IMR-90 (cell line): ENCODE data around the gene SVEP1. TPM values are rescaled to one million over a fixed set of nuclear protein-coding genes. Genes with fewer than 3 reads are reported as not detected.

ENCODE experiments used
- ATAC-seq: fragments of 200-7000 bp; cut with Tn5 transposase; 2 replicates; pipeline ENCODE4 v1.9.1; 2020; ENCODE audit warnings: low read depth, mild to moderate bottlenecking, moderate library complexity
- BruUV-seq: library from RNA; stranded (reverse); fragments of 400-500 nt; replicated peaks from 2 replicates; lab custom pipeline; 2021; lab: Mats Ljungman, UMichigan
- CTCF ChIA-PET: fragments of 300-600 bp; formaldehyde crosslinking; extraction: SDS; loops from one replicate; lab custom pipeline; 2021; ENCODE audit warnings: antibody characterized with exemption; lab: Yijun Ruan, JAX
- POLR2A ChIA-PET: fragments of 300-600 bp; sonication (Branson Sonifier 250); formaldehyde crosslinking; loops from one replicate; lab custom pipeline; 2022; ENCODE audit warnings: antibody characterized with exemption; ENCODE audit not compliant: unreplicated experiment; lab: Charles Lee
- DNase-seq: peaks from one replicate; pipeline ENCODE4 v3.0.0; 2013
- H2AFZ ChIP-seq: replicated peaks from 2 replicates; pipeline ENCODE3; 2013; ENCODE audit warnings: low read length, mild to moderate bottlenecking; ENCODE audit not compliant: poor library complexity
- H2AK5ac ChIP-seq: 2 replicates; pipeline ENCODE4 v1.6.1; 2013; ENCODE audit warnings: low read depth, low read length, inconsistent platforms
- H2AK9ac ChIP-seq: replicated peaks from 2 replicates; pipeline ENCODE3; 2013; ENCODE audit warnings: mild to moderate bottlenecking, low read depth, low read length, moderate library complexity; ENCODE audit not compliant: poor library complexity
- H2BK120ac ChIP-seq: 2 replicates; pipeline ENCODE4 v1.6.1; 2013; ENCODE audit warnings: low read depth, low read length, inconsistent platforms
- H2BK15ac ChIP-seq: 3 replicates; pipeline ENCODE4 v1.6.1; 2013; ENCODE audit warnings: low read depth, low read length, inconsistent platforms
- H2BK20ac ChIP-seq: 2 replicates; pipeline ENCODE4 v1.6.1; 2013; ENCODE audit warnings: low read depth, mild to moderate bottlenecking, inconsistent platforms, low read length, moderate library complexity
- H2BK5ac ChIP-seq: 2 replicates; pipeline ENCODE4 v1.6.1; 2013; ENCODE audit warnings: mild to moderate bottlenecking, low read depth, low read length, inconsistent platforms; ENCODE audit not compliant: poor library complexity, severe bottlenecking
- H3K14ac ChIP-seq: replicated peaks from 2 replicates; pipeline ENCODE4 v1.6.1; 2013; ENCODE audit warnings: low read depth, low read length, inconsistent platforms
- H3K18ac ChIP-seq: 2 replicates; pipeline ENCODE4 v1.6.1; 2013; ENCODE audit warnings: low read depth, low read length, control low read depth
- H3K23ac ChIP-seq: 2 replicates; pipeline ENCODE4 v1.6.1; 2013; ENCODE audit warnings: low read depth, low read length, inconsistent platforms
- H3K27ac ChIP-seq: 2 replicates; pipeline ENCODE4 v1.5.1; 2013; ENCODE audit warnings: mild to moderate bottlenecking, control low read depth, low read length; ENCODE audit not compliant: insufficient read depth
- H3K27me3 ChIP-seq: 2 replicates; pipeline ENCODE4 v1.6.1; 2013; ENCODE audit warnings: low read length; ENCODE audit not compliant: control insufficient read depth, insufficient read depth
- H3K36me3 ChIP-seq: 2 replicates; pipeline ENCODE4 v1.6.1; 2013; ENCODE audit warnings: low read length, mixed read lengths; ENCODE audit not compliant: control insufficient read depth, insufficient read depth
- H3K4ac ChIP-seq: 2 replicates; pipeline ENCODE4 v1.6.1; 2013; ENCODE audit warnings: low read depth, low read length, inconsistent platforms
- H3K4me1 ChIP-seq: 2 replicates; pipeline ENCODE4 v1.6.1; 2013; ENCODE audit warnings: low read length, mixed read lengths; ENCODE audit not compliant: control insufficient read depth, insufficient read depth
- H3K4me2 ChIP-seq: 2 replicates; pipeline ENCODE4 v1.6.1; 2013; ENCODE audit warnings: low read depth, mild to moderate bottlenecking, control low read depth, low read length, moderate library complexity
- H3K4me3 ChIP-seq: 2 replicates; pipeline ENCODE4 v1.5.1; 2013; ENCODE audit warnings: low read depth, mild to moderate bottlenecking, control low read depth, low read length, moderate library complexity; ENCODE audit not compliant: insufficient read depth
- H3K56ac ChIP-seq: 2 replicates; pipeline ENCODE4 v1.6.1; 2013; ENCODE audit warnings: low read length, inconsistent platforms; ENCODE audit not compliant: insufficient read depth; ENCODE audit errors: extremely low read depth
- H3K79me1 ChIP-seq, 2 experiments: 2 replicates each; pipeline ENCODE4 v1.6.1; 2013; ENCODE audit warnings: low read length in 2 of 2, inconsistent platforms in 1 of 2, low read depth in 1 of 2
- H3K9ac ChIP-seq: 2 replicates; pipeline ENCODE4 v1.6.1; 2013; ENCODE audit warnings: low read depth, low read length, control low read depth
- H3K9me1 ChIP-seq: 2 replicates; pipeline ENCODE4 v1.6.1; 2013; ENCODE audit warnings: low read length, inconsistent platforms; ENCODE audit not compliant: insufficient read depth
- H3K9me3 ChIP-seq: 2 replicates; pipeline ENCODE4 v1.6.1; 2013; ENCODE audit warnings: low read length; ENCODE audit not compliant: control insufficient read depth, insufficient read depth
- H4K20me1 ChIP-seq: 2 replicates; pipeline ENCODE4 v1.6.1; 2013; ENCODE audit warnings: low read length, inconsistent platforms; ENCODE audit not compliant: insufficient read depth
- H4K5ac ChIP-seq: 2 replicates; pipeline ENCODE4 v1.6.1; 2013; ENCODE audit warnings: mild to moderate bottlenecking, low read depth, low read length, control low read depth
- H4K8ac ChIP-seq, 2 experiments: 2 replicates each; pipeline ENCODE4 v1.6.1; 2013; ENCODE audit warnings: low read depth in 2 of 2, low read length in 2 of 2, control low read depth in 1 of 2, inconsistent platforms in 1 of 2
- H4K91ac ChIP-seq: 2 replicates; pipeline ENCODE4 v1.6.1; 2013; ENCODE audit warnings: low read depth, low read length, inconsistent platforms; ENCODE audit not compliant: insufficient read depth
- BHLHE40 ChIP-seq: fragments of 150-350 bp; IDR thresholded peaks from 2 replicates; pipeline ENCODE4 v1.6.1; 2016; ENCODE audit warnings: mild to moderate bottlenecking, low read depth, low read length
- CEBPB ChIP-seq: IDR thresholded peaks from 2 replicates; pipeline ENCODE4 v1.6.1; 2012; ENCODE audit warnings: low read depth, low read length, improper control_type of control experiment
- CHD1 ChIP-seq: IDR thresholded peaks from 2 replicates; pipeline ENCODE4 v1.6.1; 2012; ENCODE audit warnings: low read depth, low read length, improper control_type of control experiment
- MAZ ChIP-seq: IDR thresholded peaks from 2 replicates; pipeline ENCODE4 v1.6.1; 2012; ENCODE audit warnings: low read depth, mild to moderate bottlenecking, low read length, improper control_type of control experiment, moderate library complexity, borderline replicate concordance
- MXI1 ChIP-seq: IDR thresholded peaks from 2 replicates; pipeline ENCODE4 v1.6.1; 2012; ENCODE audit warnings: low read depth, mild to moderate bottlenecking, low read length, moderate library complexity, borderline replicate concordance
- NFE2L2 ChIP-seq: fragments of 150-350 bp; IDR thresholded peaks from 2 replicates; pipeline ENCODE4 v1.6.1; 2016; ENCODE audit warnings: low read depth, mild to moderate bottlenecking, low read length
- SMC3 ChIP-seq: fragments of 150-350 bp; IDR thresholded peaks from 2 replicates; pipeline ENCODE4 v1.6.1; 2016; ENCODE audit warnings: low read depth, mild to moderate bottlenecking, antibody characterized with exemption, low read length, moderate library complexity
- dilution Hi-C: fragments of 300-500 bp; cut with HindIII; formaldehyde crosslinking; loops from one replicate; pipeline ENCODE4 v1.14.3; 2018; ENCODE audit warnings: low sequenced_read_pairs; ENCODE audit not compliant: unreplicated experiment
- in situ Hi-C: fragments of 300-500 bp; cut with MboI; formaldehyde crosslinking; loops from 3 replicates; pipeline ENCODE4 v1.14.3; 2019; ENCODE audit warnings: low sequenced_read_pairs, inconsistent platforms, mixed read lengths
- intact Hi-C: fragments of 100-400 bp; cut with micrococcal nuclease; formaldehyde crosslinking; loops from 2 replicates; pipeline ENCODE4 v1.10.0; 2022
- polyA plus RNA-seq, 3 experiments: library from polyadenylated mRNA; depleted of rRNA; stranded (reverse); fragments of >200 nt; gene quantifications; 2 replicates each; pipeline ENCODE4 v1.2.3, GENCODE V29; 2012; ENCODE audit warnings: low replicate concordance in 1 of 3
- total RNA-seq: library from RNA; depleted of rRNA; stranded (reverse); fragments of >200 nt; gene quantifications from 2 replicates; pipeline ENCODE4 v1.2.3, GENCODE V29; 2012
- TF ChIP-seq, protein P1 (sequence below): fragments of 150-350 bp; IDR thresholded peaks from 2 replicates; pipeline ENCODE4 v1.6.1; 2017; ENCODE audit warnings: mild to moderate bottlenecking, antibody characterized with exemption, low read length, low read depth
- TF ChIP-seq, protein P2 (sequence below): conservative IDR thresholded peaks from 2 replicates; pipeline ENCODE4 v1.5.1; 2012; ENCODE audit warnings: mild to moderate bottlenecking, low read depth, low read length, improper control_type of control experiment

Gene SVEP1
- total and polyA plus RNA-seq, 2 of the 4 experiments (the other 2 are of a cell fraction) = 4.8 to 16.7 TPM

- Histone ChIP-seq H2AK9ac (no peak overlapping the region), H3K4me1 (no peaks in the 10 kb centered on the region; the same call in none of the 2 replicates), H3K9ac (no peak overlapping the region), H4K20me1 (no peaks in the 10 kb centered on the region), H3K27me3 (no peaks in the 10 kb centered on the region; the same call in 1 of the 2 replicates), H2BK20ac (no peak overlapping the region), H3K9me1 (no peaks in the 10 kb centered on the region), H3K56ac (no peak overlapping the region), H3K4me2 (no peak overlapping the region), H2AK5ac (no peak overlapping the region), H2AFZ (no peak overlapping the region), H3K36me3 (no peaks in the 10 kb centered on the region), H2BK5ac (no peak overlapping the region), H3K14ac (no peak overlapping the region), H3K9me3 (peaks cover 3% of the 10 kb centered on the region; the same call in 1 of the 2 replicates), H3K4me3 (no peak overlapping the region), H3K27ac (no peak overlapping the region), H4K8ac (no peak overlapping the region), H3K4ac (no peak overlapping the region), H4K5ac (no peak overlapping the region), H2BK120ac (no peak overlapping the region), H4K91ac (no peak overlapping the region), H3K79me1 (no peaks in the 10 kb centered on the region), H2BK15ac (no peak overlapping the region), H3K23ac (no peak overlapping the region), H3K18ac (no peak overlapping the region)
- POLR2A ChIA-PET = no interaction called here
- CTCF ChIA-PET = interaction anchor here (0.5 kb wide), 1 partner anchor 1287 kb away, joined by 5 read pairs; no protein-coding TSS in a partner anchor
- in situ Hi-C loops = loop anchor here (5.0 kb wide), 1 partner anchor 47 kb away; no protein-coding TSS in a partner anchor
- dilution Hi-C loops = no loop called here
- TF ChIP-seq SMC3 (no peak), BHLHE40 (no peak), NFE2L2 (no peak), MAZ (no peak), MXI1 (no peak), CHD1 (no peak), CEBPB (no peak)
- TF ChIP-seq, protein P1, sequence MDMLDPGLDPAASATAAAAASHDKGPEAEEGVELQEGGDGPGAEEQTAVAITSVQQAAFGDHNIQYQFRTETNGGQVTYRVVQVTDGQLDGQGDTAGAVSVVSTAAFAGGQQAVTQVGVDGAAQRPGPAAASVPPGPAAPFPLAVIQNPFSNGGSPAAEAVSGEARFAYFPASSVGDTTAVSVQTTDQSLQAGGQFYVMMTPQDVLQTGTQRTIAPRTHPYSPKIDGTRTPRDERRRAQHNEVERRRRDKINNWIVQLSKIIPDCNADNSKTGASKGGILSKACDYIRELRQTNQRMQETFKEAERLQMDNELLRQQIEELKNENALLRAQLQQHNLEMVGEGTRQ = no peak
- TF ChIP-seq, protein P2, sequence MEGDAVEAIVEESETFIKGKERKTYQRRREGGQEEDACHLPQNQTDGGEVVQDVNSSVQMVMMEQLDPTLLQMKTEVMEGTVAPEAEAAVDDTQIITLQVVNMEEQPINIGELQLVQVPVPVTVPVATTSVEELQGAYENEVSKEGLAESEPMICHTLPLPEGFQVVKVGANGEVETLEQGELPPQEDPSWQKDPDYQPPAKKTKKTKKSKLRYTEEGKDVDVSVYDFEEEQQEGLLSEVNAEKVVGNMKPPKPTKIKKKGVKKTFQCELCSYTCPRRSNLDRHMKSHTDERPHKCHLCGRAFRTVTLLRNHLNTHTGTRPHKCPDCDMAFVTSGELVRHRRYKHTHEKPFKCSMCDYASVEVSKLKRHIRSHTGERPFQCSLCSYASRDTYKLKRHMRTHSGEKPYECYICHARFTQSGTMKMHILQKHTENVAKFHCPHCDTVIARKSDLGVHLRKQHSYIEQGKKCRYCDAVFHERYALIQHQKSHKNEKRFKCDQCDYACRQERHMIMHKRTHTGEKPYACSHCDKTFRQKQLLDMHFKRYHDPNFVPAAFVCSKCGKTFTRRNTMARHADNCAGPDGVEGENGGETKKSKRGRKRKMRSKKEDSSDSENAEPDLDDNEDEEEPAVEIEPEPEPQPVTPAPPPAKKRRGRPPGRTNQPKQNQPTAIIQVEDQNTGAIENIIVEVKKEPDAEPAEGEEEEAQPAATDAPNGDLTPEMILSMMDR = no peak
- no peak for DNase-seq
- ATAC-seq = no peak
- intact Hi-C loops = no loop called here
- no TSS peak for BruUV-seq
Measured at GRCh38 chr9:110334871-110335270, 244.7 kb downstream of the SVEP1 start.
